CD4-positive, alpha-beta T cell treated with Interleukin-10 for 1 hour (primary cell): ENCODE measurements around the gene CRB2.

Experiments used
- DNase-seq: peaks from one replicate; pipeline ENCODE4 v3.0.0-alpha.2; 2020

The CRB2 gene

DNA sequence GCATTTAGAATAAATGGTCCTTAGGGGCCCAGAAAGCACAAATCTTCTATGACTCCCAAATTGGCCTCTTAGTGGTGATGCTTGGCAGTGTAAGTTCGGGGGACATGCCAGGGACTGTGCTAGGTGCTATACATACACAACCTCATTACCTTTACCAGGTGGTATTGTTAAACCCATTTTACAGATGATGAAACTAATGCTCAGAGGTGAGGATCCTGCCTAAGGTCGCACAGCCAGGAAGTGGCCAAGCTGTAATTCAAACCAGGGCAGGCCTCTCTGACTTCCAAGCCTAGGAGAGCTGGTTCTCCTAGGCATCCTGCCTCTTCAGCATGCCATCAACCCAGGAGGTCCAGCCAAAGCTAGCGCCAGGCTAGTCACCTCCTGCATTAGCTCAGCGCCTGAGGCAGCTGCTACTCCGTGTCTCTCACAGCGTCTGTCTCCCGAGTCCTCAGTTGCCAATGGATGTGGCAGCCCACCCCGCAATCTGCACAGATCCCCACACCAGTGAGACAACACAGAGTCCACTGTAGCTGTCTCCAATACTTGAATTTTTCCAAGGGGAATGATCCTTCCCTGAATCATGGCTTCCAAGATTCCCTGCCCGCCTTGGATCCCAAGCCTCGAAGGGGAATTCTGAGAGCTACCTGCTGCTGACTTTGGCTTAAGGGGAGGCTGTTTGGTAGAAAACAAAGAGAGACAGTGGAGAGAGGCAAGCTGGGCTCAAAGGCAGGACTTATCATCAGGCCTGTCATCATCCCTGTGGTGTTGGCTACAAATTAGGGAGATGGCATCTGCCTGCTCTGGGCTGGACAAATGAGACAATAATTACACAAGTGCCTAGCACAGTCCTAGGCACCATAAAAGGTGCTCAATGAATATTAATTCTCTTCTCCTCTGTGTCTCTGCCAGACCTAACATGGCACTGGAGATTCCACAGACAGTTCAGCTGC is 52.6 kb downstream of the CRB2 start:
- no peak for DNase-seq

DNA sequence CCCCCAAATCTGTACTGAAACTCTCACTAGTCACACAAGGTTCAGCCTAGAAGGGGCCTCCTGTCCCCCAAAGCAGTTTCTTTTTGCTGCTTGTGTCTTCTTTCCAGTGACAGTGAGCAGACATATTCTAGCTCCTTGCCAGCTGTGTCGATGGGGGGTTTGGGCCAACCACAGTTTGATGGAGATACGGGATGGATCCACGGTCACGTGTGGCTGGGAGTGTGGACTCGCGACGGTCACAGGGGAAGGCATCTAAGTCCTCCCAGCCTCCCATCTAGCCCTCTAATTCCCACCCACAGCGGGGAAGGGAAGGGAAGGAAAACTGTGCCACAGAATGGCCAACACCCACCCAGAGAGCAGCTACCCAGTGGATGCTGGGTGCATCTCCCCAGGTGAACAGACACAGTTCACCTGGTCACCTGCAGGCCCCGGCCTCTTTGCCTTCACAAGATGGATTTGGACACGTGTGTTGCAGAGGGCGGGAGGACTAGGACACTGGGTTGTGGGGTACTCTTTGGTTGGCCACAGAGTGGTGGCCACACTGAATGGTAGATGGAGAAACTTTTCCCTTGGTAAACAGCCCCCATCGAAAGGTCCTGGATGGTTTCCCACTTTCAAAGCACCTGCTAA is 54.4 kb downstream of the CRB2 start:
- DNase-seq = no peak

DNA sequence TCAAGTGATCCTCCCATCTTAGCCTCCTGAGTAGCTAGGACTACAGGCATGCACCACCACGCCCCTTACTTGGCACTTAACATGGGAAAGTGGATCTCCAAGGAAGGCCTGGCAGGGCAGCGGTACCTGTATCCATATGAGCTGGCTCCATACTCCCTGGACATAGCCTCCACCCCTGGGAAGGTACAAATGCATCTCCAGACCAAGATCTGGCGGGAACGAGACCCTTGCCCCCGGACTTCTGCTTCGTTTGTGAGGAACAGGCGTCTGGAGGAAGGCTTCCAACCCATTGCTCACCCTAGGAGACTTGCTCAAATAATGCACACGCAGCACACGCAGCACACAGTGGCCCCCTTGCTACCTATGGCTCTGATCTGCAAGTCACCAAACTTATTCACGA is 55.2 kb downstream of the CRB2 start:
- no peak for DNase-seq

DNA sequence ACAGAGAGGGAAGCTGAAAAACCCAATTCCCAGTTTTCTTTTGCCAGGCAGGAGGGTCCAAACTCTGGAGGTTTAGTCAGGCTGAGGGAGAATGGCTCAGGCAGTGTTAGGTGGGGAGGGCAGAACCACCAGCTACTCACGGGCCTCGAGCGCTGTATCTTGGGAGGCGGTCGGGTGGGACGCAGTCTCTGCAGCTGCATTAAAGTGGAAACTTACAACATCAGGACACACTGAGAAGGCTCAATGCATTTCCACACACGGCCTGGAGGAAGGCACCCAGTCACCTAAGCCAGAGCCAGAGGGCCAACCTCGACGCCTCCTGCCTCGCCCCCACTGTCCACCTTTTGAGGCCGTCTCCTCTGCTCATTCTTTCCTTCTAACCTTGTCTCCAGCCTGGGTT is 55.6 kb downstream of the CRB2 start:
- DNase-seq = no peak

DNA sequence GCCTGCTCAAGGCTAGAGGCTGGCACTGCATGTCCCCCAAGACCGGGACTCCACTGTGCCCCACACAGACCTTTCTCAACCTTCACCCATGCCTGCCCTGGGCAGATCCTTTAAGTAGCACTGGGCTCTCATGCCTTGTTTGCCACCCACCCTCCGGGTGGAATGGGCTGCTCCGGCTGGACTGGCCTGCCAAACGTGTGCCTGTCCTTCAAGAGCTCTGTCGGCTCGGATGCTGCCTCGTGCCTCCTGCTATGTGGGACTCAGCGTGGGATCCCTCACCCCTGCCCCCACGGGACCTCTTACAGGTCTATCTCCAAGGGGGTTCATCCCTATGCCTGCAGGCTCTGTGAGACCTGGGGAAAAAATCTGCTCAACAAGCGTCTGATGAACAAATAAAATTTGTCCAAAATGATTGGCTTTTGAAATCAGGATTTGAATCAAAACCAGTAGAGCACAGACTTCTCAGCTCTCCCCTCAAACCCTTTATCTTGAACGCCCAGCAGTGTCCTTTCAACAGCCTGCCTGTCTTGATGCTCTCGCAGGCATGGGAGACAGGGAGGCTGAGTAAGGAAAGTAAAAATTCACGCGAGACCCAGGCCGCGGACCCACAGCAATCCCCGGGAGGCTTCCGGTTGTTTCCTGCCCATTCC is 56.3 kb downstream of the CRB2 start:
- DNase-seq = no peak

DNA sequence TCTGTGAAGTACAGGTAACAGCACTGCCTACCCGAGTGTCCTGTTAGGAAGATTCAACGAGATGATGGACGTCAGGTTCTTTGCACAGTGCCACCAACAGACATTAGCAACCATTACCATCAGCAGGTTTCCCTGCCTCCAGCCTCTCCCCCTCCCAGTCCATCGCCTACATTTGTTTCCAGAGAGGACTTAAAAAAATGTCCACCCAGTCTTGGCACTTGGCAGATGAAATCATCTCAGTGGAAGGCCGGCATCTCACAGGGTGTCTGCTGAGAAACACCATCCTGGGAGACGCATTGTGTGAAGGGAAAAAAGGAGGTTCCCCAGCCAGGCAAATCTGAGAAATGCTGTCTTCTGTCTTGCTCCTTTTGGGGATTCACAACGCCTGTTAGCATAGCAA is 58.2 kb downstream of the CRB2 start:
- no peak for DNase-seq

DNA sequence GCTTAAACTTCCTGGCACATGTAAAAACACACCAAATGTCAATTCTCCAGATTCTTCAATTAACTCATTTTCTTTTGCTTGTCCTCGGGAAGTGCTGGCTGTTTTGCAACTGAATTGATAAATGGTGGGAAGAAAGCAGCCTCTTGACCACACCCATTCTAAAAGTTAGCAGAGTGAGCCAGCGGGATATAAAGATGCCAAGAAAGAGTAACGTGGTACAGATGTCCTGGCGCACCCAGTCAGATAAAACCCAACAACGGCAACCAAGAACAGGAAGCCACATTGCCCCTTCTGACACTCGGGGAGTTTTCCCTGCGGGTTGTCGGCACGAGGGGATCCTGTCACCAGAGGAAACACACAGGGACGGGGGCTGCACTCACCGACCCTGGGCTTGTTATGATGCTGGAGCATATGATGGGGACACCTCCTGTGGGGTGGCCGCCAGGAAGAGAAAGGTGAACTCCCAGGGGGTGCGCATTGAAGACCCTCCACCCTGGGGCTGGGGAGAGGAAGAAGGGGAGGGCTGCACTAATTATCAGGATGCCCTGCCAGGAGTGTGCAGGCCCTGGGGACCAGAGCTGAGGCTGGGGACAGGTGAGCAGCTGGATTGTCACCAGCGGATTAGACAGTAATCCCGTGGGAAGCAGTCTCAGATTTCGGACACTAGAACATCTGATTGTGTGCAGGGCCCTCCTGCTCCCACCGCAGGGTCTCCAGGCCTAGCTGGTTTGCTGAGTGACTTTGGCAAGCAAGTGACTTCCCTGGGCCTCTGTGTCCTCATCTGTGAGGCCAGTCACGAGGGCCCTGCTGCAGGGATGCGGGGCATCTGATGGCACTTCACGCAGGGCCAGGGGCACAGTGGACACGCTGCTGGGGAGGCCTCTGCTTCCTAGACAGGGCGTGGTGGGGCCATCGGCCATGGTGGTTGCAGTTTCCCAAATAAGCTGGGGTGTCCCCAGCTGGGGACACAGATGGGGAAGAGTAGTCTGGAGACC is 59.2 kb downstream of the CRB2 start:
- no peak for DNase-seq

DNA sequence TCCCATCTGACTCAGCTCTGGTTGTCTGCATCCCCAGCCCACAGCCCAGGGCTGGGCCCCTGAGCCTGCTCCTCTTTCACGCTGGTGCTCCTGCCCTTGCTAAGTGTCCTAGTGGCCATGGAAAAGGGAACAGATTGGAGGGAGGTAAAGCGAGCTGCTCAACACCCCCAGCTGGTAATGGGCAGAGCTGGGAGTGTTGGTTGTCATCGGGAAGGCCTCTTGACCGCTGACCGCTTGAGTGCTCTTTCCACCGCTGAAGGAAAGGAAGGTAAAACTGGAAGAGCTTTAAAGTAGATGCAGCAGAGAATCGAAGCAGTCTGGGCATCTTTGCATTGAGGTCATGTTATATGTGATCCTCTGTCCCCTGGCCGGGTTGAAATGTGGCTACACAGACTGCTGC is 60.2 kb downstream of the CRB2 start:
- no peak for DNase-seq

DNA sequence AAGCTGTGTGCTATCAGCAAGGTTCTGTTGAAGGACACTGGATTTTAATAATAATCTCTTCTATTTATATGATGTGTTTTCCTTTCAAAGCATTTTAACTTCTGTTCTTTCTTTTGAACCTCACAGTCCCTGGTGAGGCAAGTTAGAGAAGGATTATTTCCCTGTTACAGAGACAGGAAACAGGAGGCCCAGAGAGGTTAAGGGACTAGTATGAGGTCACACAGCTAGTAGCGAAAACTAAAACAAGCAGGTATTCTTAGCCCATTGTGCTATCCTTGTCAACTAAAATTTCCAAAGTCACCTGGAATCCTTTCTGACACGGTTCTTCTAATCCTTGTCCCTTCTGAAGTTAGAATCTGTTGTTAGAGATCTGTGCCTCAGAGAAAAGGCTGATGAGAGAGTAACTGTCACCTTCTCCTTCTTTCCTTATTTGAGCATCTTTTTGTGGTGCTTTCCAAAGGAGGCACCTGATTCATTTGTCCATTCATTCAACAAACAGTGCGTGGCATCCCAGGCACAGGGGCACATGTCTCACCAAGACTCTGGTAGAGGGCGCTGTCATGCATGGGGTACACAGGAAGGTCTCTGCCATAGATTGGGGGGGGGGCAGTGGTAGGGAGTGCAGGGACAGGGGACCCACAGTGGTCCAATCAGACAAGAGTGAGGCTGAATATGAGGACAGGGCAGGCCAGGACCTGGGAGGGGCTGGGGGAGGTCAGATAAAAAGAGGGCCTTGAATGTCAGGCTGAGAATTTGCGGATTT is 61.5 kb downstream of the CRB2 start:
- no peak for DNase-seq

DNA sequence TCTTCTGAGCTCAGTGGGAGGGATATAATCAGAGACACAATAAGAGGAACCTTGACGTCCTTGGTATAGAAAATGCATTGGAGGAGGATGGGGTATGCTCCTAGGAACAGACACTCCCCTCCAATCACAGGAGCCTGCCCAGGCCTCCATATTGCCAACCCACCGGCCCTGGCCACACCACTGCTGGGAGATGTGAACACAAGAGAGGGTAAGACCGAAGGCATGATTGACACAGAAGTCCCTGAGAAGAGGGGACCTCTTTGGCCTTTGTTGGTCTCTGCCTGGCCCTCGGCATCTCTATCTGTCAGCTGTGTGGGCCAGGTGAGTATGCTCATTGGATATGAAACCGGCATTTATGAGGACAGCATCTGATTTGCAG is 62.0 kb downstream of the CRB2 start:
- no peak for DNase-seq

DNA sequence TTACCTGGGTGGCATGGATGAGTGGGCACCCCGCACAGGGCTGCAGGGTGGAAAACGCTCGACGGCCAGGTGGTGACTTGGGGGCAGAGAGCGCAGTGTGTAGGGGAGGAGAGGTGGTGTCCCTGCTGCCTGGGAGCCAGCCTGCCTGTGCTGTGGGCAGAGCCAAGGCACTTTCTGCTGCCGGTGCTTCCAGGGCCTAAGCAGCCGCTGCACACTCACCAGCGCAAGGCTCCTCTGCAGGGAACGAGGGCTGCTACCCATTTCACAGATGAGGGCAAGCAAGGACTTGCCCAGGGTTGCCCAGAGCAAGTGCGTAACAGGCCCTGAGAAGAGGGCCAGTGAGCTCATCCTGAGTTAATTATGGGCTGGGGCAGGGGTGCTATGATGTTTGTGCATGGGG is 62.5 kb downstream of the CRB2 start:
- no peak for DNase-seq

DNA sequence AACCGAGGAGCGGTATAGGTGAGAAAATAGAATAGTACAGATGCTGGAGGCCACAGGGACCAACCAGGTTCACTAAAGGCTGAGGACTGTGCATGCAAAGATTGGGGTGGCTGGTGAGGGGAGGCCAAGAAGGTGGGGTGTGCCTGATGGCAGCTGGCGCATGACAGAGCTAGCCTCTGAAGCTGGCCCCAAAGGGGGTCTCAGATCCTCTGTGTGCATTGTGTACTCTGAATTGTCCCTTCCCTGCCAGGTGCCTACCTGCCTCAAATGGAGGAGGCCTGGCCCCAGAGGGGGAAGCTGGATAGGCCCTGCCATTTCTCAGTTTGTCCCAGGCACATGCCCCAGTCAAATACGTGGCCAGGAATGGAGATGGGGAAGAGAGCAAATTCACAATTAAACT is 63.1 kb downstream of the CRB2 start:
- no peak for DNase-seq

DNA sequence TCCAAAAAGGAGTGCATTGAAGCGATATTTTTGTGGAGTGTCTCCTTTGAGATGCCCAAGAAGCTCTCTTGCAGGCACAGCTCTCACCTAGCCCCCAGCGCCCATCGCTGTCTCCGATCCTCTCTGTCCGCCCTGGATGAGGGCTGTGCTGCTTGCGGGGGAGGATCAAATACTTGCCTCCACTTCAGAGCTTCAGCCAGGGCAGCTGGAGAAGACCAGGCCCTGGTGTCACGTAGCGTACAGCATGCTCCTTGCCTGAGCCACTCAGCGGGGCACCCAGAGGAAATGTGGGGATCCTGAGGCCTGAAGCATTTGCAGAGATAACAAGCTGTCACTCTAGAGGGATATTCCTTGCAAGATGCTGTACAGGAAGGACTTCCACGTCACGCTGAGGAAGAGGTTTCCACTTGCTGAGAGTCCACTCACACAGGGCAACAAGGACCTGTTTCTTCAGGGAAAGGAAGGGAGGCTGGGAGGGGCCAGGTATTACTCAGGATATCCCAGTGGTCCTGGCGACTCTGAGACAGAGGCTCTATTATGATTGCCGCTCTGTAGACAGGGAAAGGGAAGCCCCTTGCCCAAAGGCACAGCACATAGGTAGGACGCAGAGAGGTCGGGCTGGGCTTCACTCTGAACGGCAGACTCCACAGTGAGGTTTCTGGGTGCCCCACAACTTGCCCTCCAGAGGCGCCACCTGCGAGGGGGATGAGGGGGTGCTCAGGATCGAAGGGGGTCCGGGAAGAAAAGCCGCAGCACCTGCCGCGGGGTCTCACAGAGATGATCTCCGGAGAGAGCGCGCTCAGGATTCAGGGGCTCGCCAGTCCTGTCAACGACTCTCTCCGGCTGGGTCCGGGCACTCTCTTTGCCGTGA is 64.0 kb downstream of the CRB2 start:
- no peak for DNase-seq

DNA sequence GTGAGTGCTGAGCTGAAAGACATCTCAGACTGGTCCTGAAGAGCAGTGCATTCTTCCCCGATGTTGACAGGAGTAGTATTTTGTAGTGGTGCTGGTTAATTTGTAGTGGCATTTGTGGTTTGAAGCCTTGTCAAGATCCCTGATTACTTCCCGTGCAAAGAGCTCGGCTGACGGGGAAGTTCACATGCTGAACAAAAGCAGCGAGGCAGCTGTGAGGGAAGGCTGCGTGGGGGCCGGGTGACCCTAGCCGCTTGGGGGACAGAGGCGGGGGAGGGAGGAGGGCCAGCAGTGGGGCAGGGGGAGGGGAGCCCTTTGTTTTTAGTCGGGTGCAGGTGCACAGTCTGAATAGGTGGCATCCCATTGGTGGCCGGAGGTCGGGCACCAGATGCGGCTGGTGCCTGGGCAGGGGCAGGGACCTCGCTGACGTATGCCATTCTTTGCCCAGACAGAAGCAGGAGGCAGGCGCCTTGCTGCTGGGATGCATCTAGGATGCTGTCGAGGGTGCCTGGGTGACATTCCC is 64.7 kb downstream of the CRB2 start:
- no peak for DNase-seq

DNA sequence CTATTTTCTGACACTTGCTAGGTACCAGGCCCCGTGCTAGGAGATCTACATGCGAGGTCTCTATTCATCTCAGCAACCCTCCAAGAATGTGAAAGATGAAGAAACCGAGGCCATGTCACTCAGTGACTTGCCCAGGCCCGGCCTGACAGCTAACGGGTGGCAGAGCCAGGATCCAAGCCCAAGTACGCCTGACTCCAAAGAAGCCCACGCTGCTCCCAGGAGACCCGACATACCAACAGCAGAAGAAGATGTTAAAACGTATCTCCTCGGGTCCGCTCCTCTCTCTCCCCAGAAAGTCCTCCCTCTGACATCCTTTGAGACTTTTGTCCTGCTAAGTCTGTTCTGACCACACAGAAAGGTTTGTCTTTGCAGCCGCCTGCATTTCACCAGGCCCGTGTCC is 65.2 kb downstream of the CRB2 start:
- no peak for DNase-seq

DNA sequence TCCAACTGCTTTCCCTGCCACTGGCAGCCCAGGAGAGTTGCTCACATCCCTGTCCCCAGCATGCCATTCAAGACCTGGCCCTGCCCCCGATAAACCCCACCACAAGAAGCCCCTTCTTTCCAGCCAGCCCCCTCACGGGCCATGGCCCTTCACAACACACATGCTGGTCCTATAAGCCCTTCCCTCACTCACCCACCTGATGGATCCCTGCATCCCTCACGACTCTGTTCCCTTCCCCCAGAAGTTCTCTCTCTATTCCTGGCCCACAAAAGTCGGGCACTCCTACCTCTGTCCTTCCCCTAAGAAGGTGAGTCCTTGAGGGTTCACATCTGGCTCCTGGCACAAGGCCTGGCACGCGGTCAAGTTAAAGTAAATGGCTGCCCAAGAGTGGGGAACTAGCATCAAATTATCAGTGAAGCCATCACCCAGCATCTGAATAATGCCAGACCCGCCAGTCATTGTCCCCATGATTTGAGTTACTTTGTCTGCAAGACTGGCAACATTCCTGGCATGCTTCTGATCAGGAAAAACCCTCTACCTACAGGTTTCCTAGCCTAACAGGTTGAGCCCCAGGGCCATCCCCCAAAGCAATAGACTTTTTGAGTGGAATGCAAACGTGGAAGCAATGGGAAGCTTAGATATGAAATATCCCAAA is 65.9 kb downstream of the CRB2 start:
- no peak for DNase-seq

DNA sequence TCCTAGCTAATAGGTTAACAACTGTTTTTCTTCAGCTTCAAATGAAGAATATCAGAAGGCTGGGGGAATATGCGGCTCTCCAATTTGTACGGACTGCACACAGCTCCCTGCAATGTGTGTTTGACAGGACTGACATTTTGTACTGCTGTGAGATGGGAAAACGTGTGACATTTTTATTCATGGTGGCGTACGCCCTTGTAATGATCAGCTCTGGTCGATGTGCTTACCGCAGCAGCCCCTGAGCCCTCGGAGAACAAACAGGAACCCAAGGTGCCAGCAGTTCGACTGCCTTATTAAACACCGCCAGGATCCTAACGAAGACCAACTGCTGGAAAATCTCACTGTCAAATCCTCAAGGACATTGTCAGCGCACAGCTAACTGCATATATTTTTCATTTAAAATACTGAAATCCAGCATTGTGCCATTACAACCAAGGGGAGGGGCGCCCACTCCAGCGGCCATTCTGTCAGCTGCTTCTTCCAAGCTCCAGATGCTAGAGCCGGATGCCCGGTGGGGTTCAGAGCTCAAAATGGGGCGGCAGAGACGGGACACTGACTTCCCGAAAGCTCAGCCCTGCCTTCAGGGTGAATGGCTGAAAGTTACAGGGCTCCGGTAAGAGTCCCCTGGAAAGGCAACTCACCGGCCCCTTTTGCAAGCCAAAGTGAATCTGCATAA is 66.8 kb downstream of the CRB2 start:
- DNase-seq = no peak

DNA sequence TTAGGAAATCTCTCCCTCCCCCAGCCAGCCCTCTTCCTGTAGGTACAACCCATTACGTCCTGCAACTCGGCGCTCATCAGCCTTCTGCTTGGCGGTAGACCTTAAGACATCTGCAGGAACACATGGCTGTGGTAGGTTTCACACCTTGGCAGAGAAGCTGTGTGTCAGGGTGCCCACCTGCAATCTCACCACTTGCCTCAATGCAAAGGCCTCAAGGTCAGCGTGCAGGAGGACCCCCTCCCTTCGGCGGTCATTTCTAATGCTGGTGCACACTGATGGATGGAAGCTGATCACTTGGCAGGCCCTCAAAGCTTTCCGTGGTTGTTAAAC is 67.3 kb downstream of the CRB2 start:
- no peak for DNase-seq

DNA sequence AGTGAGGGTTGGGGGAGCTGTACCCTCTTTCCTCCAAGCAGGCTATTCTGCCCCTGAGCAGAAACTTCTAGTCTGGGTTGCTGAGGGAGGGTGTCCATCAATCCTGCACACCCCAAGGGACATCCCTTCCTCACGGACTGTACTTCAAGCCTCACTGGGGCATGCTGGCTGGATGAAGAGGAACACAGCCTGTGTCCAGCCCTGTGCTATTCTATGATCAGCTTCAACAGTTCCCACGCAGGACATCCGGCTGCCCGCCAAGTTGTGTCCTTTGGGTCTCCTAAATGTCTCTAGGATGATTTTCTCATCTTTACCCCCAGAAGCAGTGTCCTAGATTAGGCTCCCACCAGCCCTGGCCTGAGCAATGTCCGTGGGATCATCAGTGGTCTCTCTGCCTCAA is 68.1 kb downstream of the CRB2 start:
- no peak for DNase-seq
